GM04503 (cell line): Measurements from ENCODE around the gene DNAJC30.
"Not testable (repeated sequence)": the region's sequence is repeated elsewhere in the genome, so short reads cannot be mapped to it uniquely, and the experiment has no call there.

Experiments used
- DNase-seq: peaks from one replicate; pipeline ENCODE4 v3.0.0-alpha.2; 2012; ENCODE audit warnings: low read depth

The DNAJC30 gene

GRCh38 chr7:73683056-73683787 is at the start of gene DNAJC30, which contains the start of gene BUD23:
Gene DNAJC30, minus strand, starts transcription at chr7:73683453. Its CDS starts 30 bp downstream, at chr7:73683423.
Gene BUD23, plus strand, starts transcription at chr7:73683597. Its CDS starts 29 bp downstream, at chr7:73683626.
- DNase-seq: peak; percentile 61

GRCh38 chr7:73732397-73732796 is 49.1 kb upstream of the DNAJC30 start:
- DNase-seq: no peak

GRCh38 chr7:73730485-73730884 is 47.2 kb upstream of the DNAJC30 start:
- no peak for DNase-seq

GRCh38 chr7:73728551-73728950 is 45.3 kb upstream of the DNAJC30 start:
- DNase-seq: no peak

GRCh38 chr7:73727952-73728351 is 44.7 kb upstream of the DNAJC30 start:
- DNase-seq: no peak

- no peak for DNase-seq
Measured at GRCh38 chr7:73726083-73726466, 42.8 kb upstream of the DNAJC30 start.

GRCh38 chr7:73723813-73724212 is 40.6 kb upstream of the DNAJC30 start:
- no peak for DNase-seq

- DNase-seq: no peak
Measured at GRCh38 chr7:73722785-73723184, 39.5 kb upstream of the DNAJC30 start.

GRCh38 chr7:73722182-73722581 is 38.9 kb upstream of the DNAJC30 start:
- not testable (repeated sequence) for DNase-seq

GRCh38 chr7:73721377-73721817 is 38.1 kb upstream of the DNAJC30 start:
- DNase-seq: no peak

- not testable (repeated sequence) for DNase-seq
Measured at GRCh38 chr7:73720443-73720842, 37.2 kb upstream of the DNAJC30 start.

- DNase-seq: no peak
Measured at GRCh38 chr7:73719806-73720169, 36.5 kb upstream of the DNAJC30 start.

- no peak for DNase-seq
Measured at GRCh38 chr7:73718905-73719805, 35.9 kb upstream of the DNAJC30 start, which contains the start of gene STX1A. Gene STX1A, minus strand, starts transcription at chr7:73719669. Its CDS starts 38 bp downstream, at chr7:73719631.

GRCh38 chr7:73718438-73718881 is 35.2 kb upstream of the DNAJC30 start:
- DNase-seq: no peak

- peak; percentile 50 for DNase-seq
Measured at GRCh38 chr7:73717991-73718405, 34.7 kb upstream of the DNAJC30 start.

GRCh38 chr7:73717025-73717807 is 34.0 kb upstream of the DNAJC30 start:
- DNase-seq: no peak

- no peak for DNase-seq
Measured at GRCh38 chr7:73716318-73716890, 33.2 kb upstream of the DNAJC30 start.

- DNase-seq: peak; percentile 84
Measured at GRCh38 chr7:73715648-73716317, 32.5 kb upstream of the DNAJC30 start.

- DNase-seq: not testable (repeated sequence)
Measured at GRCh38 chr7:73713319-73713718, 30.1 kb upstream of the DNAJC30 start.

GRCh38 chr7:73712773-73713172 is 29.5 kb upstream of the DNAJC30 start:
- no peak for DNase-seq

- DNase-seq: no peak
Measured at GRCh38 chr7:73708961-73709549, 25.8 kb upstream of the DNAJC30 start.
